ENCODE data around the gene NFIA. TPM values are rescaled to one million over a fixed set of nuclear protein-coding genes. Genes with fewer than 3 reads are reported as not detected.

The NFIA gene
- total and polyA plus RNA-seq, 10 of the 15 experiments (the other 5 are each of a cell fraction or from before 2014, with no cell fraction given), result 0.10 to 0.16 TPM; not detected in 8

- intact Hi-C loops (cut with micrococcal nuclease; ENCODE audit: unreplicated experiment) (no loop called here), in situ Hi-C loops (cut with MboI) (no loop called here)
- no TSS peak for BruUV-seq (replicated peaks)
- POLR2A ChIA-PET, result no interaction called here
- H3K4me1 ChIP-seq (ENCODE audit: control insufficient read depth, insufficient read depth, low read length), result no peaks in the 10 kb centered on the region
- CTCF ChIA-PET, result interaction anchor here (0.8 to 1.7 kb wide), 2 partner anchors 20 to 214 kb away, joined by 3 to 5 read pairs; no protein-coding TSS in a partner anchor
- no peak for ATAC-seq
- 41% methylated on average over 1 of the region's 1 CpG for WGBS (ENCODE audit: insufficient coverage, insufficient replicate concordance, low lambda C conversion rate, missing lambda C conversion rate)
- DNase-seq (ENCODE audit: low read depth, low spot score), result no peak
- no peak for FAIRE-seq
- RAD21 ChIA-PET (ENCODE audit: unreplicated experiment), result no interaction called here
- H3K9ac ChIP-seq (ENCODE audit: control insufficient read depth, insufficient read depth, low read length), result no peak overlapping the region
- TF ChIP-seq TCF3 (IDR thresholded peaks at IDR 0.05; ENCODE audit: borderline replicate concordance, insufficient read depth, low read depth, low read length), result no peak
- TF ChIP-seq SP1 (IDR thresholded peaks at IDR 0.05; ENCODE audit: low read depth, low read length), result no peak
- TF ChIP-seq SRF (IDR thresholded peaks at IDR 0.05; ENCODE audit: low read depth in 2 of 2, low read length in 2 of 2), result no peak
- TF ChIP-seq RUNX3 (IDR thresholded peaks at IDR 0.05; ENCODE audit: low read length), result no peak
- no peak for TF ChIP-seq IRF5 (IDR thresholded peaks at IDR 0.05; ENCODE audit: borderline replicate concordance)
- no peak for TF ChIP-seq ZNF217 (IDR thresholded peaks at IDR 0.05)
- TF ChIP-seq FOXK2 (IDR thresholded peaks at IDR 0.05), result no peak
- no peak for TF ChIP-seq PKNOX1 (IDR thresholded peaks at IDR 0.05)
- TF ChIP-seq NBN (IDR thresholded peaks at IDR 0.05), result no peak
- TF ChIP-seq YBX1 (IDR thresholded peaks at IDR 0.05), result no peak
- TF ChIP-seq FOXM1 (IDR thresholded peaks at IDR 0.05; ENCODE audit: low read depth, low read length), result no peak
- no peak for TF ChIP-seq ZNF24 (IDR thresholded peaks at IDR 0.05)
- no peak for TF ChIP-seq YY1 (IDR thresholded peaks at IDR 0.05; ENCODE audit: low read depth, low read length)
- no peak for TF ChIP-seq MYB (IDR thresholded peaks at IDR 0.05; ENCODE audit: borderline replicate concordance, low read depth, low read length)
- no peak for TF ChIP-seq ZBTB40 (IDR thresholded peaks at IDR 0.05; ENCODE audit: borderline replicate concordance)
- no peak for TF ChIP-seq STAT1 (conservative IDR thresholded peaks at IDR 0.05)
- H3K79me2 ChIP-seq (ENCODE audit: control insufficient read depth, insufficient read depth, low read length), result no peaks in the 10 kb centered on the region
- H3K9me3 ChIP-seq (replicated peaks; ENCODE audit: control insufficient read depth, insufficient read depth, low read length), result no peaks in the 10 kb centered on the region
- H4K20me1 ChIP-seq (ENCODE audit: control insufficient read depth, insufficient read depth), result no peaks in the 10 kb centered on the region
- H3K27me3 ChIP-seq (replicated peaks in 1 of 2; ENCODE audit: control insufficient read depth in 2 of 2, insufficient read depth in 2 of 2, low read length in 1 of 2), result peaks cover 0 to 3% of the 10 kb centered on the region in 2 experiments; a peak in 2 of 4 replicates
- SMC1A ChIA-PET (ENCODE audit: uncharacterized antibody, unreplicated experiment), result interaction anchor here (0.6 kb wide), 1 partner anchor 832 kb away, joined by 3 read pairs; no protein-coding TSS in a partner anchor
- no peak overlapping the region for H3K27ac ChIP-seq (ENCODE audit: control insufficient read depth, insufficient read depth)
- no peak overlapping the region for H2AFZ ChIP-seq (ENCODE audit: control insufficient read depth, low read depth, low read length)
- H3K36me3 ChIP-seq (ENCODE audit: control insufficient read depth in 2 of 2, insufficient read depth in 2 of 2, low read length in 1 of 2), result no peaks in the 10 kb centered on the region
- no peak overlapping the region for H3K4me3 ChIP-seq
- no peak overlapping the region for H3K4me2 ChIP-seq (ENCODE audit: control insufficient read depth, insufficient read depth)
Observed at GRCh38 chr1:61374156-61374555, 291.8 kb downstream of the NFIA start.

Data from GM12878 (cell line).